Measurements from ENCODE around the gene TTC7B.

The TTC7B gene

GRCh38 chr14:90523544-90523943, 292.7 kb downstream of the TTC7B start:
- no peak for DNase-seq

- peak in 10 of 14 donors; percentile 48 to 81 (median 71) for DNase-seq
Measured at GRCh38 chr14:90522571-90523191, 293.5 kb downstream of the TTC7B start.

GRCh38 chr14:90521930-90522483, 294.2 kb downstream of the TTC7B start:
- DNase-seq: peak in 1 of 14 donors; percentile 57

- peak in 5 of 14 donors; percentile 29 to 59 (median 39) for DNase-seq
Measured at GRCh38 chr14:90521084-90521929, 294.9 kb downstream of the TTC7B start.

GRCh38 chr14:90520326-90520725, 295.9 kb downstream of the TTC7B start:
- DNase-seq: no peak

GRCh38 chr14:90519262-90519920, 296.8 kb downstream of the TTC7B start:
- no peak for DNase-seq

GRCh38 chr14:90518941-90519256, 297.3 kb downstream of the TTC7B start:
- DNase-seq: no peak

GRCh38 chr14:90518069-90518940, 297.9 kb downstream of the TTC7B start:
- peak in 2 of 14 donors; percentile 20 to 50 for DNase-seq

- peak in 1 of 14 donors; percentile 28 for DNase-seq
Measured at GRCh38 chr14:90517076-90517841, 299.0 kb downstream of the TTC7B start.

GRCh38 chr14:90514566-90514965, 301.7 kb downstream of the TTC7B start:
- no peak for DNase-seq

- peak in 1 of 14 donors; percentile 61 for DNase-seq
Measured at GRCh38 chr14:90514015-90514398, 302.2 kb downstream of the TTC7B start.

GRCh38 chr14:90513161-90514014, 302.8 kb downstream of the TTC7B start:
- peak in 13 of 14 donors; percentile 54 to 97 (median 89) for DNase-seq

- peak in 4 of 14 donors; percentile 21 to 53 (median 50) for DNase-seq
Measured at GRCh38 chr14:90512329-90512991, 303.8 kb downstream of the TTC7B start.

GRCh38 chr14:90511795-90512328, 304.4 kb downstream of the TTC7B start:
- DNase-seq: peak in 2 of 14 donors; percentile 25 to 44

- DNase-seq: no peak
Measured at GRCh38 chr14:90511252-90511651, 305.0 kb downstream of the TTC7B start.

- DNase-seq: peak in 1 of 14 donors; percentile 69
Measured at GRCh38 chr14:90510159-90510558, 306.1 kb downstream of the TTC7B start.

GRCh38 chr14:90509403-90509802, 306.8 kb downstream of the TTC7B start:
- DNase-seq: no peak

GRCh38 chr14:90508536-90509254, 307.5 kb downstream of the TTC7B start:
- no peak for DNase-seq

GRCh38 chr14:90508036-90508435, 308.2 kb downstream of the TTC7B start:
- no peak for DNase-seq

All from C1 segment of cervical spinal cord (tissue), 14 donors.